Neural cell (in vitro differentiated cells): Measurements from ENCODE around the gene MUC22.

Source experiments
- MXI1 ChIP-seq: fragments of 450-650 bp; conservative IDR thresholded peaks from 2 replicates; pipeline ENCODE4 v1.6.1; 2014; ENCODE audit warnings: antibody characterized with exemption, mild to moderate bottlenecking; ENCODE audit not compliant: poor library complexity, severe bottlenecking
- TAF1 ChIP-seq: IDR thresholded peaks from 2 replicates; pipeline ENCODE4 v1.6.1; 2012; ENCODE audit warnings: low read depth
- TF ChIP-seq, protein P1 (sequence below): fragments of 450-650 bp; IDR thresholded peaks from 2 replicates; pipeline ENCODE4 v1.5.1; 2014; ENCODE audit warnings: antibody characterized with exemption, mild to moderate bottlenecking, moderate library complexity; ENCODE audit not compliant: poor library complexity, severe bottlenecking

DNA sequence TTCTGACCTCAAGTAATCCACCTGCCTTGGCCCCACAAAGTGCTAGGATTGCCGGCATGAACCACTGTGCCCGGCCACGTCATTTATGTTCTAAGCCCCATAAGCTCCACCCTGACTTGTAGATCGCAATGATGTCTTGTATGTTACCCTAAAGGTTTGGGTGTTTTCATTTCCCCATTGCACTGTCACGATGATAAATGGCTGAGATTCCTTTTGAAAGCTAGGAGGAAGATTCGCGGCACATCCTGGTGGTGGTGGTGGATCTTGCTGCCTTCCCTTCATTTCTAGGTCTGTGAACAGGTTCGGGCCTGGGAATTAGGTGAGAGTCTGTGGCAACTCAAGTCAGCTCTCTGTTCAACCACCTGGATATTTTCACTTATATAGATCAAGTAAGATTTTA lies 28.3 kb downstream of the MUC22 start:
- TF ChIP-seq, protein P1, sequence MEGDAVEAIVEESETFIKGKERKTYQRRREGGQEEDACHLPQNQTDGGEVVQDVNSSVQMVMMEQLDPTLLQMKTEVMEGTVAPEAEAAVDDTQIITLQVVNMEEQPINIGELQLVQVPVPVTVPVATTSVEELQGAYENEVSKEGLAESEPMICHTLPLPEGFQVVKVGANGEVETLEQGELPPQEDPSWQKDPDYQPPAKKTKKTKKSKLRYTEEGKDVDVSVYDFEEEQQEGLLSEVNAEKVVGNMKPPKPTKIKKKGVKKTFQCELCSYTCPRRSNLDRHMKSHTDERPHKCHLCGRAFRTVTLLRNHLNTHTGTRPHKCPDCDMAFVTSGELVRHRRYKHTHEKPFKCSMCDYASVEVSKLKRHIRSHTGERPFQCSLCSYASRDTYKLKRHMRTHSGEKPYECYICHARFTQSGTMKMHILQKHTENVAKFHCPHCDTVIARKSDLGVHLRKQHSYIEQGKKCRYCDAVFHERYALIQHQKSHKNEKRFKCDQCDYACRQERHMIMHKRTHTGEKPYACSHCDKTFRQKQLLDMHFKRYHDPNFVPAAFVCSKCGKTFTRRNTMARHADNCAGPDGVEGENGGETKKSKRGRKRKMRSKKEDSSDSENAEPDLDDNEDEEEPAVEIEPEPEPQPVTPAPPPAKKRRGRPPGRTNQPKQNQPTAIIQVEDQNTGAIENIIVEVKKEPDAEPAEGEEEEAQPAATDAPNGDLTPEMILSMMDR = no peak
- no peak for TF ChIP-seq TAF1
- TF ChIP-seq MXI1 = no peak
